GM18907 (cell line): Measurements from ENCODE around the gene WLS.

Experiments used
- ATAC-seq: cut with Tn5 transposase; IDR thresholded peaks from one replicate; pipeline ENCODE4 v1.9.1; 2021; ENCODE audit warnings: mild to moderate bottlenecking, moderate library complexity; ENCODE audit not compliant: unreplicated experiment

The WLS gene

DNA sequence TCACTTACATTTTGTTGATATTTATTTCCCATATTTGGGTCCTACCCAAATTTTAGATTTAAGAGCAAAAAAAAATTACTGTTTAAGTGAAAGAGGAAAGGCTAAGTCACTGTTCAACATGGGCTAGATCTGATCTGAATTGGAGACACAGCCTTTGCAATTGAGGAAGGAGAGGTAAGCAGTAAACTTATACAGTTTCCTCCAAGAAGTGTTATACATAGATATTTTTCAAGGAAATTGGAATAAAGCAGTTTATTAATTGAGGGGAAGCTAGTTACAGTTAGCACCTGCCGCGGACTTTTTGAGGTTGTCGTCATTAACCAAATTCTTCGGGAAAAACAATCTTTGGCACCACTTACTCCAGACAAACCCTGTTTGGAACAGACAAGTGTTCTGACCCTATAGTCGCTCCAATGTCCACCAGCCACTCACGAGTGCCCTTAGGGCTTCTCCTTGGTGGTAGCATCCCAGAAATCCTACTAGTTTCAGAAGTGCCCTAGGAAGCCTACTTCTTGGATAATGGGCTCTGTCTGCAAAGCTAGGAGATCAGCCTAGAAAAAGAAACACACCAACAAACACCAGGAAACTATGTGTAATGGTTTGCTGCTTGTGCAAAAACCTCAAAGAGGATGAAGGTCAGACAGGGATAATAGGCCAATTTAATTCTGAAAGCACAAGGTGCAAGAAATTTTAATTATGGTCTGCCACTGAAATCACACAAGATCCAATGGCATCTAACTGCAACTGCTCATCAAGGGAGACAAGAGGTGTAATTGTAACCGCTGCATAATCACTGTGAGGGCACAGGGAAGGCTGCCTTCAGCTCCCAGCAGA, 2.5 kb downstream of the WLS start:
- ATAC-seq = no peak

DNA sequence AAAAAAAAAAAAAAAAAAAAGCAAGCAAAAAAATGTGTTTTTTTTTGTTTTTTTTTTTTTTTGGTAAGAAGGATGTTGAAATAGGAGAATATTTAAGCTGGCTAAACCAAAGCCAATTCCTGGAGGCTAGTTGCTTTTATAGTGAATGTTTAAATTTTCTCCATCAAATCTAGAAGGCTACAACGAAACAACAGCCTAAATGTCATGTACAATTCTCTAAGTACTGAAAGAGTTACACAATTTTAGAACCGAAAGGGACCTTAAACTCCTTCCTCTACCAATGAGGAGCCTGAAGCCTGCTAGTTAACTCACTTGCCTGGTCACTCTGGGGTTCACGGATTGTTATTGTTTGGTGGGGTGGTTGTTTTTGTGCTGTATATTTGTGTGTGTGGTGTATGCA, 3.5 kb downstream of the WLS start:
- no peak for ATAC-seq

DNA sequence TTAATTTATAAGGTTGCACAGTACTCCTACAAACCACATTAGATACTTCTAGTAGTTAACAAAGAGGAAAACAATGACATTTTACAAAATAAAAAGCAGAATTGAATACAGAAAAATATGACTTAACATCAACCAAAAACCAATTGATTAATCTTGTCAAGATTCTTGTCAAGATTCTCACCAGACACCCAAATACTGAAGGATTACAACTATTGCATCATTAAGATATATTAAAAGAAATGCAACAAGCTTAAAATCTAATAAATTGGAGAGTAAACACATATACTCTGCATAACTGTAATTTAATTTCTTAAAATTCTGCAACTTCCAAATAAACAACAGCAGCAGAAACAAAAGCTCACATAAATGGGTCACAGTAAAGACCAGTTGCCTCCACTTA, 4.7 kb downstream of the WLS start:
- ATAC-seq = no peak

DNA sequence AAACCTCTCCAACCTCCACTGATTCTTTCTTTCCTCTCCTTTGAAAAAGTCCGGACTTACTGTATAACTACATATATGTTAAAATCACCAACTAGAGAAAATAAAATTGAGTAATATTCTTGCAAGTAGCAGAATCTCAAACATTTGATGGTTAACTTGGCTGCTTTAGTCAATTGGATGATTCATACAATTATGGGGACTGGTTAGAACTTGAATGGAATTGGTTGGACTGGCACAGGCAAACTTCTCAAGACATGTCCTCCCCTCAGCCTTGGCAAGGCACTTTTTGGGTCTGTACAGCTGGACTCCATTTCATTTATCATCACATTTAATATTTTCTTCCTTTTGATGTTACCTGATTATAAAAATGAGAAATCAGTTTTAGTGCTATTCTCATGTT, 6.5 kb downstream of the WLS start:
- no peak for ATAC-seq

DNA sequence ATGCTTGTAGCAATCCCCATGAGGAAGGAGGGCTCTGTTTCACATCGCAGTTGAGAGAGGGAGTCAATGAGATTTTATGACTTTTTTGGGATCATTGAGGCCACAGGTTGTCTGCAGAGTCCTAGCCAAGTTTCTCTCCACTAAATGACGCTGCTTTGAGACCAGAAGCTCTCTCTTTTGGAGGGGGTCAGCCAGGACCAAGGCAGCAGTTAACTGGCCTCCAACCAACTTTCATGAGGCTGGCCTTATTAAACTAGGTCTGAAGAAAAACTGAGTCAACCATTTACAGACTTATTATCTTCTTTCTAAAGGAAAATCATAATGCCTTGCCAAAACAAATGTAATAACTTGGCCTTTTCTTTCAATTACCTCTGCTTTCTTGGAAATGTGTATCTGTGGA, 8.6 kb downstream of the WLS start:
- ATAC-seq = no peak

DNA sequence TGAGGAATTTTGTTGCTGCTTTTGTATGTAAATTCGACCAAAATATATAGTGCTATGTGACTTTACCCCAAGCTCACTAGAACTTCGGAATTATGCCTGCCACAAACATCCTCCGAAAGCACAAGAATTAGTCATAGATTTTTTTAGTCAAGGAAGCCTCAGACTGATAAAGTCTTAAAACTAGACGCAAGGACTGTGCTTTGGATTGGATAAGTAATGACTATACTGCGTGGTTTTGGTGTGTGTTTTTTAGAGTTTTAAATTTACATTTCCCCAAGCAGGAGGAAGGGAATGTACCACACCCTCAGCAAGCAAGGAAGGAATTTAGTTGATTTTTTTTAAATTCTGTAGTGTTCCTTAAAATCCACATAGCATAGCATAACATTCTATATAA, 10.3 kb downstream of the WLS start:
- no peak for ATAC-seq

DNA sequence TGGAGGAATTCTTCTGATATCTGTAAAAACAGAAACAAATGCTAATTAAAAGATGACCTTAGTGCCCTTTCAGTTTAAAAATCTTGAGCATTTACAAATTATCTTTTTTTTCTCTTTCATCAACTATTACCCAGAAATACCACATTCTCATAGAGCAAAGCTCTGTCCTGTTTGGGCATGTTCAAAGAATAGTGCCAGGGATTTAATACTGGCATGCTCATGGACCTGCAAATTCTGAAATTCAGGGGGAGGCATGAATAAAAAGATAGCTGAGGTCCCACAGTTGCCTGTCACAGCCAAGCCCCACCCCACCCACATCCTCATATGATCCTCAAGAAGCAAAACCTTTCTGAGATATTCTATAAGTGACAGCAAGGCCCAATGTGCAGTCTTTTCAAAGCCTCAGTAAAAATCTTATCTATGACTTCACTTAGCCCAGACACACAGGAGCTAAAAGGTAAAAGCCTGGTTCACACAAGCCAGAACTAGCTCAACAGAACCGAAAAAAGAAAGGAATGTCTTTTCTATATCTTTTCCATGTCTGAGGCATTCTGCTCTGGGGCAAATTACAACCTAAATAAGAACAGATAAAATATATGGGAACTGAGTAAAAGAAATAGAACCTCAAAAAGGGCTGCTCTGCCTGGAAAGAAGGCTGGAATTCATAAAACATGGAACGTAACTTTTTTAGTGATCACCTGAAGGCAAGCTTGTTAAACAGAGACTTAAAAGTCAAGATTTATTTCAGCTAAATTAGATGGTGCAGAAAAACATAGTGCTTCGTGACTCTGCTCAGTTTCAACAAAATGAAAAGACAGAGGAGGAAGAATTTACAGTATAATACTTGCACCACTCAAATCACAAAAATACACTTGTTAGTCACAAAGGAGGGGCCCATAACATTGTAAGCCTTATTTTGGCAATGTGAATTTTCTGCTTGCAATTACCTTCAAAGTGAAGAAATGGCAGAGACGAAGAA, 11.0 kb downstream of the WLS start:
- no peak for ATAC-seq

DNA sequence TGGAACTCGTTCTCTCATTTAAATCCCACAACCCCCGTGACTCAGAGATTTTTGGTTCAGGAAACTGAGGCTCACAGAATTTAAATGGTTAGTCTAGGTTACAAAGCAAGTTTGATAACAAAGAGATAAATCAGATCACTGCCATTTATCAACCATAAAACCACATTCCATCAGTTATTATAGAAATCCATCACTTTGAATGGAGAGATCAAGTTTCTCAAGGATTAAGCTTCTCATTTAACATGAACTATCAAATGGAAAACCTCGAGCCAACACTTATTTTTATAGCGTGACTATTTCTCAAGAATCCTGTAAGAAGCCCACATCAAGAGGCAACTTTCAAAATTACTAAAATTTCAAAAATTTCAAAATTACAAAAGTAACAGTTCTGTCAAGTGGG, 11.9 kb downstream of the WLS start:
- ATAC-seq = no peak

DNA sequence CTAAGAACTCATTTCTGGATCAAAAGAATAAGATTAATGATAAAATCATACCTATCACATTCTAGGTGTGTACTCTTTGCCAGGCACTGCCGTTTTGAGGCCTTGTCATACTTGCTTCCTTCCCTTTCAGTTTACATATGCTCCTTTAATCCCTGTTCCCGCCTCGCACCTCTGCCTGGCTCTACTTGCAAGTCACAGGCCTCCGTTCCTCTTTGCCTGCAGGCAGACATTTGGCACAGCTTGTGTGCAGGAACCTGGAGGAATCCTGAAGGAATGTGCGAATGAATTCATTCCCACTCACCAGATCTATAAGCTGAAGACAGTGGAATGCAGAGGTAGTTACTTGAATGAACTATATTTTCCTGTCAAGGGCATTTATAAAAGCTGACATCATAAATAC, 13.8 kb downstream of the WLS start:
- no peak for ATAC-seq

DNA sequence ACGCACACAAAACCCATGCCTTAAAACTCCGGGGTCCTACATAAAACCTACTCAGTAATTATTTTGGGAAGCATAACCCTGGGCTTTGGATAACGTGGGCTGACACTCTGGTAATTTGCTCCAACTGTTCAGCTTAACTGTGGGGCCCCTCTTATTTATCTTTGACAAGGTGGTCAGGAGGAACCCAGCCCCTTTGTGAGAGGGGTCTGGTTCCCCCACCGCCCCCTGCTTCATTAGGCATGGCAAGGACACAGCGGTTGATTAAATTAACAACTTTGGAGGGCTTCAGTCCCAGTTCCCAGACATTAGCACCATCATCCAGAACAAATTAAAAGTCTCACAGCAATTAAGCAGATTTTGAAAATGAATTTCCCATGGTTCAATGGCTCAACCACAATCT, 14.7 kb downstream of the WLS start:
- ATAC-seq = no peak

DNA sequence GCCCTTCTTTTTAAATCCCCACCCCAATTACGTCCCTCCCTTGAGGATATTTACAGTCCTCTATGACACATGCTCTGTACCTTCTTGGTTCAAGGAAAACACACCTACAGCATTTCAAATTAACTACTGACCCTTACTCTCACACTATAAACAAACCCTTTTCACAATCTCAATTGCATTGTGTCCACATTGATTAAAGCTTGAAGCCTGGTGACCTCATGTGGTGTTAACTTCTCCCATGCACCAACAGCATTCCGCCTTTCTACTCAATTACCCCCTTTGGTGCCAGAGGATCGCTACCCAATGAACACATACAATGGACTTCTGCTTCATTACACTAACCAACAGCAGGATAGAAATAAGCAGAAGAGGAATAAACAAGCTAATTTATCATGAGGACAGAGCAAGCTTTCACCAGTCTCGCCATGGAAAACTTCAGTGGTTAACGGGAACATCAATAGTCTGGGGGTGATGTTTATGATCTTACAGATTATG, 15.2 kb downstream of the WLS start:
- no peak for ATAC-seq

DNA sequence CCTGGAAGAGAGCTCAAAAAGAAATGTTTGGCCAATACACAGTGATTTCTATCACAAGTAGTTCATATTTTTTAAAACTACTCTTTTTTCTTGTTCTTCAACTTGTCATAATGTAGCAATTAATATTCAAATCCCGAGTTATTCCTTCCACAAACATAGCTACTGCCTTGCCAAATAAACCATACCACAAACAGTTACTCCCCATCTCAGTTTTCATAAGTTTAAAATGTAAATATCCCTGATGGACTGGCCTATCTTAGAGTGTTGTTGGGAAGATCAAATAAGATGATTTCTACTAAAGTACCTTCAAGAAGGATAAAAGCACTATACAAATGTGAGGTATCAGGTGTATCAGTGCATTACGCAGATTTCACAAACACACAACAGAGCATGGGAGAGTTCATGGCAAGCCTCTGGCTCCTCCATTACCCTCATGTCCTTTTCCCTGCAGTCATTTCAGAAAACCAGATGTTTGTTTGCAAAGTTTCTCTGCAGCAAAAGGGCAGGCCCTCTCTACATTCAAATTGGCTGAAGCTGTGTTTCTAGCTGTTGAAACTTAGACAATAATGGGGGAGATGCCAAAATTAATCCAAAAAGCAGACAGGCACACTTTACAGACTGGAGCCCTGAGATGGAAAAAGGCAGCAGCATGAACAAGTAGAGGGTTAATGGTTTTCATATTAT, 16.1 kb downstream of the WLS start:
- ATAC-seq = no peak

DNA sequence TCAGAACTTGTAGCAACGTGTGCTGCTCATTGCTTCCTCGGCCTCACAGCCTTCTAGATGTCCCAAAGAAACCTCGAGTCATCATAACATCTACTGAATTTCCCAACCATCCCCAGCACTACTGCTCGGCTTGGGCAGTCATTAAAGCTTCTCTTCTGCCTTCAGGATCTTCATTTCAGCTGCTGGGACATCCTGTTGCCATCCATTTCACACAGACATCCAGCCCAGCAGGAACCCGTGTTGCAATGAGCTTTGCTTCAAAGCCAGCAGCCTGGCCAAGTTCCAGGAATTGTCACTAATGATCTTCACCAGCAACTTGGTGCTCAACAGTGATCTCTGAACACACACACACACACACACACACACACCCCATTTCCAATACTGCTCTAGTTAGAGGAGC, 18.5 kb downstream of the WLS start:
- ATAC-seq = no peak

DNA sequence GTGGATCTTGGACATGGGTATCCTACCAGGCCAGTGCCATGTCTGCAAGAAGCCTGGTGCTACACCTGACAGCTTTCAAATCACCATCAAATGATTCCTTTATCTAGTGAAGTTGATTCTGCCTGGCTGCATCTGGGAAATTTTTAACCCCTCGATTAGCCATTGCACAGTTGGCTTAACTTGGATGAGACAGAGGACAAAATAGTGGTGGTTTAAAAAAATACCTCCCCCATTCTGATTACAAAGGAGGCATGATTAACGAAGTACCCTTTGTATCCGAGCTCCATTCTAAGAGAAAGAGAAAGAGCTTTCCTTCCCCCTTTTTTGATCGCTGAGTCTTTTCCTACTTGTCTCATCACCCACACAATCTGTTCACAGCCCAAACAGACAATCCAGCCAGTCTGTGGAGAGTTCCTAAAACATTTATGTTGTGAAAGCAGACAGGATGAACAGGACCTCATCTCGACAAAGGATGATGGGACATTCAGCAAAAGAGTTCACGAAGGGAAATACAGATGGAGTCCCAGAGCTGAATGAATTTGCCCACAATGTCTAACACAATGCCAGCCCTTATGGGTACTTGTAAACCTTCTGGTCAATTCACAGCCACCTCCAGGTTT, 20.5 kb downstream of the WLS start:
- ATAC-seq = no peak

DNA sequence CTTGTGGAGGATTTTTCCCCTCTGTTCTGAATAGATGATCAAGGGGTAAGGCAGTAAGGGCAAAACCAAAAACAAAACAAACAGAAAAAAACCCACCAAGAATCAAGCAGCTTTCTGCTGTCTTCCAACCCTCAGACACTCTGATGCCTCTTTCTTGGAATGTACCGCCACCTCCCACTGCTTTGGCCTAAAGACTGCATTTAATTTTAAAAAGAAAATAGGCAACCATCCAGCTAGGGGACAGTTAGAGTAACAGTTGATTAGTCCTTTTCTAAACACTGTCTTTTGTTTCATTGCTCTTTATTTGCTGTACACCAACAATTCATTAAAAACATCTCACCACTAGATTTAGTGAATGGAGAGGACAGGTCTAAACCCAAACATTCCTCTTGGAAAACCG, 21.5 kb downstream of the WLS start:
- no peak for ATAC-seq

DNA sequence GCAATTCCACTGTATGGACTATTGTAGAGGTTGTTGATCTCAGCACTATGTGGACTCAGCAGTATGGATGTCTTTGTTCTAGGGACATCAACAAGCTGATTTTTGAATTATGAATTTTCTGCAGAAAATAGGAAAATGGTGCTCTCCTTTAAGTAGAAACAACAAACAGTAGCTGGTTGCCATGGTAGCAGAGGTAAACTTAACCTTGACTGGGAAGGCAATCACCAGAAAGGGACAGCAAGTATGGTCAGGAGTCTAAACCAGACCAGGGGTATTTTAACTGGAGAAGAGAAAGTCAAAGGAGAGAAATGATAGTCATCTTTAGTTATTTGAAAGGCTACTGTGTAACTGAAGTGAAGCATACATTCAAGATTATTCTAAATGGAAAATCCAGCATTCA, 22.3 kb downstream of the WLS start:
- ATAC-seq = no peak

DNA sequence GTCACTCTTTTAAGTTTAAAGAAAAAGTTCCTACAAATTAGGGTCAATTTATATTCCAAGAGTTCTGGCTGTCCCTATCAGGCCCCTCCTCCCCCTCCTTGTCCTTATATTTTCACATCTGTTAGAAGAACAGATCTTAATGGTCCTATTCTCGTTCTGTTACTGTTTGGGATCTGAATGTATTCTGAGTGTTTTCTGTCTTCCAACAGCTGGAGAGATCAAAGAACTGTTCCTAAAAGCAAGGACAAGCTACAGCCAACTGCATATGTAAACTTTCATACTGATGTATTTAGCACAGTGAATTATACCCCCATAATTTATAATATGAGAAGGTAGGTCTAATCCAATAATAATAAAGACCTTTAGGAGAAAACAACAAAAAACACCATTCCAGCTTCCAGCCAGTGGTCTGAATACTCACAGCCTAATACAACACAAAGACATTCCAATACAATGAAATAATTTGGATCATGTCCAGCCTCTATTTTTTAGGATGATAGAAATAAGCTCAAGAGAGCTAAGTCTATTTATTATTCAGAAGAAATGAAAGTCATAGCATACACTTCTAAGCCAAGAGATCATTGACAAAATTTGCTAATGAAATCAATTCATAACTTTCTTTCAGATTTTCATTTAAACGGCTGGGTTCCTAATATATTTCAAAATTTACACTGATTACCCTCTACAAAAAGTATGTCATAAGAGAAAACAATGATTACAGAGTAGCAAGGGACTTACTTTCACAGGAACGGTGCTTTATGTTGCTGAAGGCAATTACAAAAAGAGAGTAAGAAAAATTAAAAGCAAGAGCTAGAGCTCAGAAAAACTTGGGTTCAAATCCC, 25.3 kb downstream of the WLS start:
- ATAC-seq = no peak

DNA sequence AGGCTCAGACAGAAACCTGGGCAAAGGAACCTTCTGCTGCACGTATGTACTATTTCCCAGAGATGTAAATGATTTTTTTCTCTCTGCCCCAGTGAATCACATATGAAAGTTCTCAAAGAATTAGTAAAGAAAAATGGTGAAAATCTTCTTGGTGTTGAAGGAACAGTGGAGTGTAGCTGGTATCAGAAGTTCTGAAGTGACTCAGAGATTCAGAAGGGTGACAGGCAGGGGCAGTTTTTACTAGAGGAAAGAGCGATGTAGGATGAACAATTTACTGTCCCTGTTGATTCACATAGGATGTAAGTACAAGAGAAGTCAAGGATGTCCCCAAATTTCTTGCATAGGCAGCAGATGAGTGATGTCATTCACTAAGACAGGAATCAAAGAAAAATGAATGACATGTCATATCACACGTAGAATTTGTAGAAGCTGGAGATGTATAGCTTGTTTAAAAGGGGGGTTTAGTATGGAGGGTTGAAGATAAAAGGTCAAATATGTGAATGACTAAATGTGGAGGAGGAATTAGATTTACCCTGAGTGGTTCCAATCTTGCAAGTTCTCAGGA, 26.4 kb downstream of the WLS start:
- ATAC-seq = peak; percentile 45

DNA sequence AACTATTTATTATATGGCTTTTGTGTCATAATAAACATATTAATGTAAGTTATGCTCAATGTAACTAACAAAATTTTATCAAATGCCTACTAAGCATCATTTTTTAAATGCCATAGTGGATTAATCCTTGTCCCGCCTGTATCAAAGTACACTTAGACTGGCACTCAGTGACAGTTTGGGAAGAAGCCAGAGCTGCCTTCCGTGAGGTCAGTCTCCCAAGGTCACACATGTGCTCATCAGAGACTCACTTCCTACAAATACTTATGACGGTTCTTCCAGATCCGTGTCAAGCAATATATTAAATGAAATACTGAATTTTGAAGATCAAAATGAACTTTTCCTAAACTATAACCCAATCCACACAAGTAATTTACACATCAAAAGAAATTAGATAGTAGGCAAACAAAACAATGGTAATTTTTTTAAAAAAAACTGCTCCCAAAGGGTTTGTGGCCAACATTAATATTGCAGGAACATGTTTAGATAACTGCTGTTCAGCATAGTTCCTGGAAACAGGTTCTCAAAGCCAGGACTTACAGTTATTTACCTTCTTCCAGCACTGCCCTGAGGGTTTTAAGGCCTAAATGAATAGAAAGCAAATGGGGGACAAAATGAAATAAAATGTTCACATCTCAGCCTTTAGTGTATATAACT, 27.2 kb downstream of the WLS start:
- no peak for ATAC-seq
